OCI-LY7 (cell line): Measurements from ENCODE around the gene SMCR8.

Source experiments
- EZH2phosphoT487 ChIP-seq: fragments of 200-600 bp; sonication (generic); IDR thresholded peaks from 2 replicates; pipeline ENCODE4 v1.6.1; 2018; ENCODE audit warnings: low read depth, borderline replicate concordance, mild to moderate bottlenecking, mixed run types, antibody characterized with exemption, low read length, moderate library complexity, mixed read lengths
- TF ChIP-seq, protein P1 (sequence below): fragments of 200-600 bp; sonication (generic); conservative IDR thresholded peaks from 2 replicates; pipeline ENCODE4 v1.5.1; 2014; ENCODE audit warnings: mild to moderate bottlenecking, antibody characterized with exemption, low read length, moderate library complexity, mixed read lengths

DNA sequence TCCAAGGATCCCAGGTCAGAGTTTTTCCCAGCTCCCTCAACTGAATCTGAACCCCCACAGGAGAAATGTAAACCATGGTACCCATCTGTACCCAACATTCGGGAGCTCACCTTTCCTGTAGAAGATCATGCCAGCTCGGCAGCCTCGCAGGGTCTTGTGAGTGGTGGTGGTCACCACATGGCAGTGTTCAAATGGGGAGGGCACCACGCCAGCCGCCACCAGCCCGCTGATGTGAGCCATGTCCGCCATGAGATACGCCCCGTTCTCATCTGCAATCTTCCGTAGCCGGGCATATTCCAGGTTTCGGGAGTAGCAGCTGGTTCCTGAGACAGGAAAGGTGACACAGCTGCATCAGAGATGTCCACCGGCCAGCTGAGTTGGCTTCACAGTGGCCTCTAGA is 24.8 kb downstream of the SMCR8 start:
- TF ChIP-seq, protein P1, sequence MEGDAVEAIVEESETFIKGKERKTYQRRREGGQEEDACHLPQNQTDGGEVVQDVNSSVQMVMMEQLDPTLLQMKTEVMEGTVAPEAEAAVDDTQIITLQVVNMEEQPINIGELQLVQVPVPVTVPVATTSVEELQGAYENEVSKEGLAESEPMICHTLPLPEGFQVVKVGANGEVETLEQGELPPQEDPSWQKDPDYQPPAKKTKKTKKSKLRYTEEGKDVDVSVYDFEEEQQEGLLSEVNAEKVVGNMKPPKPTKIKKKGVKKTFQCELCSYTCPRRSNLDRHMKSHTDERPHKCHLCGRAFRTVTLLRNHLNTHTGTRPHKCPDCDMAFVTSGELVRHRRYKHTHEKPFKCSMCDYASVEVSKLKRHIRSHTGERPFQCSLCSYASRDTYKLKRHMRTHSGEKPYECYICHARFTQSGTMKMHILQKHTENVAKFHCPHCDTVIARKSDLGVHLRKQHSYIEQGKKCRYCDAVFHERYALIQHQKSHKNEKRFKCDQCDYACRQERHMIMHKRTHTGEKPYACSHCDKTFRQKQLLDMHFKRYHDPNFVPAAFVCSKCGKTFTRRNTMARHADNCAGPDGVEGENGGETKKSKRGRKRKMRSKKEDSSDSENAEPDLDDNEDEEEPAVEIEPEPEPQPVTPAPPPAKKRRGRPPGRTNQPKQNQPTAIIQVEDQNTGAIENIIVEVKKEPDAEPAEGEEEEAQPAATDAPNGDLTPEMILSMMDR, result no peak
- no peak for TF ChIP-seq EZH2phosphoT487
